8988T (cell line): ENCODE measurements around the gene ELP6.
"Not testable (repeated sequence)": the region's sequence is repeated elsewhere in the genome, so short reads cannot be mapped to it uniquely, and the experiment has no call there.

Source experiments
- DNase-seq: peaks from one replicate; pipeline ENCODE4 v3.0.0; 2011

ELP6 gene

DNA sequence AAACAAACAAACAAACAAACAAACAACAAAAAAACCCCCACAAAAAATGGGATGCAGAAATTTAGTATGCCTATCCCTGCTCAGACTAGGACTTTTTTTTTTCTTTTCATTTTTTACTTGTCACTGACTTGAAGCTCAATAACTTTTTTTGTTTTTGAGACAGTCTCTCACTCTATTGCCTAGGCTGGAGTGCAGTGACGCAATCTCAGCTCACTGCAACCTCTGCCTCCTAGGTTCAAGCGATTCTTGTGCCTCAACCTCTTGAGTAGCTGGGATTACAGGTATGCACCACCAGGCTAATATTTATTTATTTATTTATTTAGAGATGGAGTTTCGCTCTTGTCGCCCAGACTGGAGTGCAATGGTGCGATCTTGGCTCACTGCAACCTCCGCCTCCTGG lies 8.2 kb downstream of the ELP6 start:
- not testable (repeated sequence) for DNase-seq

DNA sequence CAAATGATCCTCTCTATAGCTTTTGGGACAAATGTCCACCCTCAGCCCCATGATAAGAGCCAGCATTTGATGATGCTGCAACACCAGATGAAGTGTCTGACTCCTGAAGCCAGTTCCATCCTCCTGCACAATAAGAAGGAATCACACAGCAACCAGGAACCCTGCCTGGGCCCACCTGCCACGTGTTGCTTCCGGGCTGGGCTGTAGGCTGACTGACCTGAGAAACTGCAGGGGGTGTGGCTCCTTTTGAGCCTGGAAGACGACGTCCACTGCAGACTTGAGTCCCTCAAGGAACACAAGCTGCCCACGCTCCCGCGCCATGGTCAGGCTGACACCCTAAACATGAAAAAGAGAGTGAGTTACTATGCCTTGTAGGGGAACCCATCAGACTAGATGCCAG lies 9.4 kb downstream of the ELP6 start:
- DNase-seq, result no peak

DNA sequence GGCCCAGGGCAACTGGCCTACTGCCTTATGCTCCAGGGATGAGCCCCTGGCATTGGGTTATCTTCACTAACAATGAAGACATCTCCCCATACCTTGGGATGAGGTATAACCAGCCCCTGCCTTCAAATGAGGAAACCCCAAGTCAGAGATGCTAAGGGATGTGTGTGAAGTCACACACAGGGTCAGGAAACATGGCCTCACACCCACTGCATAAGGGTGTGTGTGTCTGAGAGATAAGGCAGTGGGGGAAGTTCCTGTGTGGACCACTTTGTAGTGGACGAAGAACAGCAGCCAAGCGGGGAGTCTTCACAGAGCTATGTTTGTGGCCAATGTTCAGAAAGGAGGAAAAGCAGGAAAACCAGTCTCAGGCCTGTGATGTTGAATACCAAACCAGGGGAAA lies 10.5 kb downstream of the ELP6 start:
- DNase-seq, result no peak

DNA sequence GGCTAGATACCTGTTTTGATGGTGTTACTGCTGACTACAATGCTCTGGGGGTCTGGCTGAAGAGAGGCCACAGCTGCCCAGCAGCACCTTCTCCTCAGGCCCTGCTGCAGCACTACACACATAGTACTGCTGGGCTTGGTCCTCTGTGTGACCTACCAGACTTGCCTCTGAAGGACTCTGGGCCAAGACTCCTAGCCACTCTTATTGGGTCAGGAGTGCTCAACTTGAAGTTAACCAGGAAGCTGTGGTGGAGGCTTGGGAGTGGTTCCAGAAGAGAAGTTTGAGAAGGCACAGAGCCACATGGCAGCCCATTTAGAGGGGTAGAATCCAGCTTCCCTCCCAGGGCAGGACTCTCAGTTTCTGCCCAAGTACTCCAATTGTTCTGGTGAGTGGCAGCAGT lies 16.6 kb downstream of the ELP6 start:
- no peak for DNase-seq

DNA sequence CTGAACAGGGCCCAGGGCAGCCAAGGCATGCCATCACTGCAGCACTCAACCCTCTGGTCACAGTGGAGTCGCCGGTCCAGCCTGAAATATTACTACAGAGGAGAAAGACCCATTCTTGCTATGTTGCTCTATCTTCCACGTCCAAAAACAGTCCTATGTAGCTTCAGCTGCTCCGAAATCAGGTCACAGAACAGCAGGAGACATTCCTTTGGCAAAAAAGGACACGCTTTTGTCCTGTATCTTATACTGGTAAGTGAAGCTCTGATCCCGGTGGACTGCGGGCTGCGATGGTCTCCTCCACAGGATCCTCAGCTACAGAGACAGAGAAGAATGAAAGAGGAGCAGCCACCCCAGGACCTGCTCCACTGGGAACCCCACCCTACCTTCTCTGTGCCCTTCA lies 17.6 kb downstream of the ELP6 start:
- DNase-seq, result no peak

DNA sequence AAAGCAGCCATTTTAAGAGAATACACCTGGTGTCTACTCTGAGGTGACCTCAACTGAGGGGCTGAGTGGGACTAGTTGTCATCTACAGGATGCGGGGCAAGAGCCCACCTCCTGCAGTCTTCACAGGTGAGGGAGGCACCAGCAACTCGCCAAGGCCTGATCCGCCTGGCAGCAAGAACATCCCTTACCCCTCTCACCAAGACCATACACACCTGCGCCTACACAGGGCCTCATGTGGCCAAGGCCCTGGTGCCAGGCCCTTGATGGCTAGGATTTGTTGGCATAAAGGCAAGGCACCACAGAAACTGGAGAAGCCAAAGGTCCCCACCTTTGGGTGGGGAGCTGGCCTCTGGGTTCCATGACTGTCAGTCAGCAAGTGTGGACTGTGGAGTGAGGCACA lies 18.4 kb downstream of the ELP6 start:
- DNase-seq, result no peak

DNA sequence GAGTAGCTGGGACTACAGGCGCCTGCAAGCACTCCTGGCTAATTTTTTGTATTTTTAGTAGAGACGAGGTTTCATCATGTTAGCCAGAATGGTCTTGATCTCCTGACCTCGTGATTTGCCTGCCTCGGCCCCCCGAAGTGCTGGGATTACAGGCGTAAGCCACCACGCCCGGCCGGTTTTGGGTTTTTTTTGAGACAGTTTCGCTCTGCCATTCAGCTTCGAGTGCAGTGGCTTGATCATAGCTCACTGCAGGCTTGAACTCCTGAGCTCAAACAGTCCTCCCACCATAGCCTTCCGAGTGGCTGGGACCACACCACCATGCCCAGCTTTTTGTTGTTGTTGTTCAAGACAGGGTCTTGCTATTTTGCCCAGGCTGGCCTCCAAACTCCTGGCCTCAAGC lies 21.7 kb downstream of the ELP6 start:
- DNase-seq, result no peak

DNA sequence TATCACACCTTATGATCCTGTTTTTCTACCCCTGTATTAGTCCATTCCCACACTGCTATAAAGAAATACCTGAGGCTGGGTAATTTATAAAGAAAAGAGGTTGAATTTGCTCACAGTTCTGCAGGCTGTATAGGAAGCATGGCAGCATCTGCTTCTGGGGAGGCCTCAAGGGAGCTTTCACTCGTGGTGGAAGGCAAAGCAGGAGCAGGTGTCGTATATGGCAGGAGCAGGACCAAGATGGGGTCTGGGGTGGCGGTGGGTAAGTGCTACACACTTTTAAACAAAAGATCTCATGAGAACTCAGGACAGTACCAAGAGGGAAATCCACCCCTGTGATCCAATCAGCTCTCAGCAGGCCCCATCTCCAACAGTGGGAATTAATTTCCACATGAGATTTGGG lies 22.3 kb downstream of the ELP6 start:
- DNase-seq, result no peak

DNA sequence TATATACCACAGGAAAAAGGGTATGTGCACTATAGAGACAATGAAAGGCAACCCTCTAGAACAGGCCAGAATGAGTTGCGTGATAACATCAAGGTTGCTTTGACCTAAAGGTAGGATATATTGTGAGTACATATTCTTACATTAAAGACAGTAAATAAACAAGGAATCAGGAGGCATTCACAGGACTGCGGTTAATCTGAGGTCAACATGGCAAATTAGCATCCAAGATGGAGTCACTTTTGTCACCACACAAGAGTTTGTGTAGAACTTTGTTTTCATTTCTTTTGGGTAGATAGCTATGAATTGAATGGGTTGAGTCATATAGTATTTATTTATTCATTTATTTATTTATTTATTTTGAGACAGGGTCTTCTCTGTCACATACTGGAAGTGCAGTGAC lies 26.2 kb downstream of the ELP6 start:
- no peak for DNase-seq

DNA sequence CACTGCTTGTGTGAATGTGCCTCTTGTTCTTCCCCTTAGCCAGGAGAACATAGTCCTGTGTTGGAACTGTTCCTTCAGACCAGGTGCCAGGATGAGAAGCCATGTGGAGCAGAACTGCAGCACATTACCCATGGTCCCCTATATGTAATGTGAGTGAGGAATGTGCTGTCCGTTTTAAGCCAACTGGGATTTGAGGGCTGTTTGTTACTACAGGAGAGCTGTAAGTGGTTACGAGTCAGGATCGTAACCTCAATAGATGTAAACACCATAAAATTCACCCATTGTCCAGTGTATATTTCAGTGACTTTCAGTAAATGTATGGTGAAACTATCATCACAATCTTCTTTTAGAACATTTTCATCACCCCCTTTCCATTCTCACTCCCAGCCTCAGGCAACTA lies 27.7 kb downstream of the ELP6 start:
- no peak for DNase-seq

DNA sequence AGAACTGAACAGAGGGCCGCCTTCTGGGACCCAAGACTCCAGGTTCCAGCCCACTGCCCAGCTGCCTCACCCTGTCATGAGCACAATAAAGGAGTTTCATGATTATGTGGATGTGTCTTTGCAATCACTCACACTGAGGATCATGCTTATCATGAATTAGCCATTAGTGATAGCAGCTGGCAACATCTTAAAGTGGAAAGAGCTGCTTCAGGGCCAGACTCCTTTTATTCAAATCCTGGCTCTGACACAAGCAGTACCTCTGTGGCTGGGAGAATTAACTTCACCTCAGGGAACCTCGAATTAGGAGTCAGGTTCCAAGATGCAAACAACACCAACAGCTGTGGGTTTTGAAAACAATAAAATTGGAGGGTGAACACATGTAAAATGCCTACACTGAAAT lies 31.1 kb downstream of the ELP6 start:
- DNase-seq, result no peak

DNA sequence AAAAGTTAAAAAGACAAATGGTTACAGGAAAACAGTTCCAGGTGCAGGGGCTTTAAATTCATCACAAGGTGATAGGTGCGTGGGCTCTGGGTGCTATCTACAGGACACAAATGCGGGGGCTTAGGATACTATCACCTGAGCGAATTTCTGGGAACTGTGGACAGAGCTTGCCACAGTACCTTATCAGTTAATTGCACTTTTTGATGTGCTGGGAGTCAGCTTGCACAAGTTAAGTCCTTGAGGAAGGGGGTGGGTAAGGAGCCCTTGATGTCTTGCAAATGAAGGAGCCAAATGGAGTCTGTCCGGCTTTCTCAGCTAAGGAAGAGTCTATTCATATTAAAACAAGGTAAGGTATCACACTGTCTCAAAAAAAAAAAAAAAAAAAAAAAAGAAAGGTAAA lies 31.7 kb downstream of the ELP6 start:
- not testable (repeated sequence) for DNase-seq

DNA sequence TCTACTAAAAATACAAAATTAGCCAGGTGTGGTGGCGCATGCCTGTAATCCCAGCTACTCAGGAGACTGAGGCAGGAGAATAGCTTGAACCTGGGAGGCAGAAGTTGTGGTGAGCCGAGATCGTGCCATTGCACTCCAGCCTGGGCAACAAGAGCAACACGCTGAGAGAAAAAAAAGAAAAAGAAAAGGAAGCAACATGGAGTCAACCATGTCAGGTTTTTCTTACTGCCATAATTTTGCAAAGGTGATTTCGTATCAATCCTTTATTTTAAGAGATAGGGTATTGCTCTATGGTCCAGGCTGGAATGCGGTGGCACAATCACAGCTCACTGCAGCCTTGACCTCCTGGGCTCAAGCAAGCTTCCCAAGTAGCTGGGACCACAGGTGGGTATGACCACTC lies 33.2 kb downstream of the ELP6 start:
- not testable (repeated sequence) for DNase-seq

DNA sequence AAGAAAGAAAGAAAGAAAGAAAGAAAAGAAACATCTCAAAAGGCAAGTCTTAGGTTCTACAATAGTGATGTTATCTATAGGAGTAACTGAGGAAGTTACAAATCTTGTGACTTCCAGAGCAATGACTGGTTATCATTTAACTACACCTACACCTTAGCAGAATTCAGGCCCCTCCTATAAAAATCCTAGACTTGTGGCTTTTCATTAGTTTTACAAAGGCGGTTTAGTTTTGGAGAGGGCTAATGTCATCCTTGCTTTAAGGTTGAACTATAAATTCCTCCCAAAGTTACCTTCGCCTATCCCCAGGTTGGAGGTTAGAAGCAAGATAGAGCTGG lies 33.7 kb downstream of the ELP6 start:
- no peak for DNase-seq

DNA sequence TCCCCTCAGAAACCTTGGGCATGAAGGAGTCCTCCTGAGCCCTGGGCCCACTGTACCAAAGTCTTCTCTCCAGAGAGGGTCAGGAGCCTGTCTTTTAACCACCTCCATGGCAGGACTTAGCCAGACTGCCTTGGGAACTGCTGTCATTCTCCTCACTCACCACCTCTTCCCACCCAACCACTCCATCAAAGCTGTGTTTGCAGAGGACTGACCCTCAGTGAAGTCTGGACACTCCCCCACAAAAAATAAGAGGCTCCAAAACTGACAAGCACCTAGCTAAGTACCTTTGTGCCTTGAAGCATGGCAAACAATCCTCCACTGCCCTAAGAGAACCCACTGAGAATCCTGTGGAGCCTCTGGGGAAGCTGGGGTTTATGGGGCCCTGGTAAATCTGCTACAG lies 35.5 kb downstream of the ELP6 start:
- DNase-seq, result no peak

DNA sequence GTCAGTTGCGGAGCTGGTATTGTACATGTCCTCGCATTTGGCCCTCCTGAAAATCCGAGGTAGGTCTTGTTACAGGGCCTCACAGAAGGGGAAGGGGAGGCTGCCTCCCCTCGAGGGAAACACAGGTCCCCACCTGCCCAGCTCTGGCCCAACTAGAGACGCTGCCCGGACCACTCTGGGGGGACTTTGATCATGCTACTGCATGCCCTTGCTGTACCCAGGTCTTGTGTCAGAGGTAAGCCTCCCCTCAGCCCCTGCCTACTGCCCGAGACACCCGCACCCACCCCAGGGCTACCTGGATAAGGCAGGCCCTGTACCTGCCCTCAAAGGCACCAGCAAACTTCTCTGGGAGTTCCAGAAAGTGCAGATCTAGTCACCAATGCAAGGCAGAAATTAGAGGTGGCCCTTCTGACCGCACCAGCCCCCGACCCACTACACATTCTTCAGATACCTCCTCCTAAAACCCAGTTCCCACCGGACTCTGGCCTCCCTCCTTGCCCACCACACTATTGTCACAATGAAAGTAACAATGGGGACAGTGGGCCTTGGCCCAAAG lies 36.8 kb downstream of the ELP6 start:
- DNase-seq, result no peak

DNA sequence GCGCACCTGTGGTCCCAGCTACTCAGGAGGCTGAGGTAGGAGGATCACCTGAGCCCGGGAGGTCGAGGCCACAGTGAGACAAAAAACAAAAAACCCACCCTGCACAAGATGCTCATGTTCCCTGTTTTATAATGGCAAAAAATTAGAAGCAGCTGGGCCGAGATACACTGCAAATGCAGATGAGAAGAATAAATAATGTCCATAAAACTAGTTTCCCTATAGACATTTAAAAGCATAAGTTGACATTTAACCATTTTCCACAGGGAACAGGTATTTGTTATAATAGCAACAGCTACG lies 37.2 kb downstream of the ELP6 start:
- no peak for DNase-seq

DNA sequence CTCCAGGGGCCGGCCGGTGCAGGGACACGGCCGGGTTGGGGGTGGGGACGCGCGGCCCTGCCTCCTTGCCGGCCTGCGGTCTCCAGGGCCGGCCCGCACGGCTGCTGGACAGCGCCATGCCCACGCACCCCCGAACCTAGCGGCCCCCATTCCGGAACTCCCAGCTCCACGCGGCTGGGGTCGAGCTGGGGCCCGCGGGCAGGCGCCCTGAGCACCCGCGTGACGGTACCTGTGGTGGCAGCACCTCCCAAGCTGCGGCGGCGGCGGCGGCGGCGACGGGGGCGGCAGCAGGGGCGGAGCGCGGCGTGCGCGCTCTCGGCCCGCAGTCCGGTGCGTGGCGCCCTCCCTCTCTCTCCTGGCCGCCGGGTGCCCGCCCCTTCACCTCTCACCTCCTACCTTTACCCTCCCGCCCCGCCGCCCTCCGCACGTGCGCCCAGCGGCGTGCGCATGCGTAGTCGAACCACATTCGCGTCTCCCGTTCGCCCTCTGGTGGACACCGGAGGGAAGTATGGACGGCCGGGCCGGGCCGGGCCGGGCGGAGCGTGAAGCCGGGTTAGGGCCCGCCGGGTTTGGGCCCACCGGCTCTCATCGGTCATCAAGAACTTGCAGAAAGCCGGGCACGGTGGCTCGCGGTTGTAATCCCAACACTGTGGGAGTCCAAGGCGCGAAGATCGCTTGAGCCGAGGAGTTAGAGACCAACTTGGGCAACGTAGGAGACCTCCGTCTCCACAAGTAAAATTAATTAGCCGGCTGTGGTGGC lies 37.8 kb downstream of the ELP6 start, which contains the start of gene SCAP:
Gene SCAP, minus strand, starts transcription at position 372 of the 760 bp plus-strand sequence. CDS start 32,948 bp downstream, outside the sequence.
- peak; percentile 85 for DNase-seq

DNA sequence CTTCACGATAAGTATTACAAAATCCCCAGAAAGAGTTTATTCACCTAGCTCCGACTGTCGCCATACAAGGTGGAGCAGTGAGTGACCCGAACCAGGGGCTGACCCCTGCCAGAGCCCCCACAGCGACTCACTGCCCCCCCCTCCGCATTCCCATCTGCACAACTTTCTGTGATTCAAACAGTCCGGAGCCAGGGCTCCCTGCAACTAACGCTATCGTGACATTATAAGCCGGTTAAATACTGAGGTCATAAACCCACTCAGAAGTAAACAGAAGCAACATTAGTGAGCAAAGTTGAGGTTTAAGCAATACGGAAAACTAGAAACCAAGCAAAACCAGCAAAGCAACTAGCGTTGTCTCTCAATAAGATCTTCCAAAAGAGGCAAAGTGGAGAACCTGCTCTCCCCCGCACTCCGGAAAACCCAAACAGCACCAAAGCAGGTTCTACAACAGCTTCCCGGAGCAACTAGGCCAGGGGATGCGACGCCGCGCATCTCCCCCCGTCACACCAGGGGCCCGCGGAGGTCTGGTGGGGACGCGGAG lies 38.4 kb downstream of the ELP6 start:
- no peak for DNase-seq

DNA sequence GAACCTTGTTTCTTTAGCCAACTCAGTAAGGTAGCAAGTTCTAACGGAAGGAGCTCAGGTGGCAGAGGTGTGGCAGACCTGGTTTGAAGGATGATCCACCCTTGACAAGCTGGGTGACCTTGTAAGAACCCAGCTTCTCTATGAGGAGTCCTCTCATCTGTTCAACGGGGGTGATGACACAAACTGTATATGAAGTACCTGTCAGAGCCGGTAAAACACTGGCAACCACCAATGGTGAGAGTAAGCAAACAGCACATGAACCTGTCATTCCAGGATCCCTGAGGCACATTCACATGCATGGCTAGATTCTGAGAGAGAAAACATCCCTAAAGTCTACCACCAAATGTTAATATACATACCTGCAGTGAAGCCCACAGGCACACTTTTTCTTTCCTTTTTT lies 40.1 kb downstream of the ELP6 start:
- no peak for DNase-seq

DNA sequence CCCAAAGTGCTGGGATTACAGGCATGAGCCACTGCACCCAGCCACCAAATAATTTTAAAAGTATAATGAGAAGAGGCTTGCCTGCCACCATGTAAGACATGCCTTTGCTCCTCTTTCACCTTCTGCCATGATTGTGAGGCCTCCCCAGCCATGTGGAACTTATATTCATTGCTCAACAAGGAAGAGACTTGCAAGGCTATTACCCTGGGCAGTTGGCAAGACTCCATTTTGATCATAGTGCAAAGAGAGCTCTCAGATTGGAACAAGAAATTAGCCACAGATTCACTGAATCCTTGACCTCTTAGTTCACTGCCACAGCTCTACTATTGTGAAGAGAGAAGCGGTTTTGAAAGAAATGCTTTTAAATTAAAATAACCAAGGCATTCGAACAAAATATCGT lies 43.9 kb downstream of the ELP6 start:
- no peak for DNase-seq

DNA sequence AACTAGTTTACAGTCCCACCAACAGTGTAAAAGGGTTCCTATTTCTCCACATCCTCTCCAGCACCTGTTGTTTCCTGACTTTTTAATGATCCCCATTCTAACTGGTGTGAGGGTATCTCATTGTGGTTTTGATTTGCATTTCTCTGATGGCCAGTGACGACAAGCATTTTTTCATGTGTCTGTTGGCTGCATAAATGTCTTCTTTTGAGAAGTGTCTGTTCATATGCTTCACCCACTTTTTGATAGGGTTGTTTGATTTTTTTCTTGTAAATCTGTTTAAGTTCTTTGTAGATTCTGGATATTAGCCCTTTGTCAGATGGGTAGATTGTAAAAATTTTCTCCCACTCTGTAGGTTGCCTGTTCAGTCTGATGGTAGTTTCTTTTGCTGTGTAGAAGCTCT lies 45.2 kb downstream of the ELP6 start:
- not testable (repeated sequence) for DNase-seq

DNA sequence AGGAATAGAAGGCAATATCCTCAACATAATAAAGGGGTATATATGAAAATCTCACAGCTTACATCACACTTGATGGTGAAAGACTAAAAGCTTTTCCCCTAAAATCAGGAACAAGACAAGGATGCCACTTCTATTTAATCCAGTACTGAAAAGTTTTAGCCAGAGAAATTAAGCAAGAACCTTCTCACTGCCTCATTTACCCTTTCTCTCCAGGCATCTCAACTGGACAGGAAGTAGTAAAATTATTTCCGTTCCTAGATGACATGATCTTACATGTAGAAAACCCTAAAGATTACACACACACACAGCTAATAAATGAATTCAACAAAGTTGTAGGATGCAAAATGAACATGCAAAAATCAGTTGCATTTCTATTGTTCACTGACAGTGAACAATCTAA lies 48.9 kb downstream of the ELP6 start:
- no peak for DNase-seq

DNA sequence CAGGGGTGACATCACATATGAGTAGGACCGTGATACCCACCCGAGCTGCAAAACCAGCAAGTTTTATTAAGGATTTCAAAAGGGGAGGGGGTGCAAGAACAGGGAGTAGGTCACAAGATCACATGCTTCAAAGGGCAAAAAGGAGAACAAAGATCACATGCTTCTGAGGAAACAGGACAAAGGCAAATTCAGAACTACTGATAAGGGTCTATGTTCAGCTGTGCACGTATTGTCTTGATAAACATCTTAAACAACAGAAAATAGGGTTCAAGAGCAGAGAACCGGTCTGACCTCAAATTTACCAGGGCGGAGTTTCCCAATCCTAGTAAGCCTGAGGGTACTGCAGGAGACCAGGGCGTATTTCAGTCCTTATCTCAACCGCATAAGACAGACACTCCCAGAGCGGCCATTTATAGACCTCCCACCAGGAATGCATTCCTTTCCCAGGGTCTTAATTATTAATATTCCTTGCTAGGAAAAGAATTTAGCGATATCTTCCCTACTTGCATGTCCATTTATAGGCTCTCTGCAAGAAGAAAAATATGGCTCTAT lies 53.9 kb downstream of the ELP6 start:
- not testable (repeated sequence) for DNase-seq

DNA sequence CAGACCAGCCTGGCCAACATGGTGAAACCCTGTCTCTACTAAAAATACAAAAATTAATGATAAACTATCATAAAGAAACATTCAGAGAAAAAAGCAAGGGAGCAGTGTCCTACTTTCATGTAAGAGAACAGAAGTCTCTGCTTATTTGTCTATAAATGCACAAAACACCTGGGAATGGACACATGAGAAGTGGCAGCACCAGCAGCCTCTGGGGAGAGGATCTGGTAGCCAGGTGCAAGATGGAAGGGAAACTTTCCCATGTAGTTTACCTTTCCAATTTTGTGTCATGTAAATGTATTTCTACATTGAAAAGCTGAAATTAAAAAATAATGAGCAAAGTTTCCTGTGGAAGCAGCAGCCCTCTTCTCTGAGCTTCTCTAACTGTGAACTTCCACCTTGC lies 56.5 kb downstream of the ELP6 start:
- DNase-seq, result no peak
